ENCODE results near the gene PFDN2. TPM values are rescaled to one million over a fixed set of nuclear protein-coding genes. Genes with fewer than 3 reads are reported as not detected.

The PFDN2 gene
- total and polyA plus RNA-seq, 2 experiments from 2014 or later: 45.6 to 352 TPM

DNA sequence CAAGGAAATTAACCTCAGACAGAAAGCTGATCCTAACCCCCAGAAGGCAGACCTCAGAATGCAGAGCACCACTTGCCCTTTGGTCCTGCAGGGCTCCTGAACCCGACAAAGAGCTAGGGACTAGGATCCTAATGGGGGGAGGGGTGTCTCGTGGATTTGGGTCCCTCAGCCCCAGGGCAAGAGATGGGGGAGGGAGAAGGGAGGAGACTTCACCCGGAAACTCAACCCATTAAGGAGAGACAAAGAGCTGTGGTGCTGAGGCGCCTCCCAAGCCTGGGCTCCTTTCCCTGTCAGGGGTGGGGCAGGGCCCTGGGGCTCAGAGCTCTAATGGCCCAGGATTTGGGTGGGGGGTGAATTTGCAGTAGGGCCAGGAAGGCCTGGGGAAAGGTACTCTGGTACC is 31.4 kb downstream of the PFDN2 start:
- H3K4me1 ChIP-seq (ENCODE audit: insufficient read depth): peaks cover 7% of the 10 kb centered on the region
- DNase-seq (ENCODE audit: low spot score) (peak; percentile 17), ATAC-seq (no peak; the same call in 2 of the 3 replicates)
- no peaks in the 10 kb centered on the region for H4K20me1 ChIP-seq (replicated peaks; ENCODE audit: insufficient read depth)
- no peaks in the 10 kb centered on the region for H3K79me2 ChIP-seq (replicated peaks; ENCODE audit: insufficient read depth)
- H3K4me1 Mint-ChIP-seq: peaks cover 20% of the 10 kb centered on the region
- H2AFZ ChIP-seq: 0 out of 2 replicates have a peak overlapping the region, but pooled peaks have one; percentile 14
- H3K4me3 ChIP-seq: no peak overlapping the region
- no peaks in the 10 kb centered on the region for H3F3A ChIP-seq (replicated peaks; ENCODE audit: low read depth)
- 0 out of 2 replicates have a peak overlapping the region, but pooled peaks have one; percentile 38 for H3K4me2 ChIP-seq
- no peaks in the 10 kb centered on the region for H3K36me3 ChIP-seq (ENCODE audit: insufficient read depth)
- no peaks in the 10 kb centered on the region; the same call in 2 of the 3 replicates for H3K9me3 Mint-ChIP-seq
- no peak overlapping the region for H3K4me3 Mint-ChIP-seq
- TF ChIP-seq NANOG (IDR thresholded peaks at IDR 0.05; ENCODE audit: borderline replicate concordance) (no peak), CREB1 (CRISPR knock-in tag; IDR thresholded peaks at IDR 0.05; ENCODE audit: low read depth) (no peak), EZH2phosphoT487 (IDR thresholded peaks at IDR 0.05; ENCODE audit: unreplicated experiment) (no peak), EZH2 (IDR thresholded peaks at IDR 0.05; ENCODE audit: low read depth, unreplicated experiment) (no peak), JUNB (IDR thresholded peaks at IDR 0.05; ENCODE audit: unreplicated experiment) (no peak), ZNF114 (CRISPR knock-in tag; IDR thresholded peaks at IDR 0.05) (no peak), ZNF331 (CRISPR knock-in tag; IDR thresholded peaks at IDR 0.05; ENCODE audit: low read depth) (no peak), POLR2AphosphoS5 (IDR thresholded peaks at IDR 0.05; ENCODE audit: low read depth) (no peak), STAT1 (IDR thresholded peaks at IDR 0.05; ENCODE audit: unreplicated experiment) (no peak)
- TF ChIP-seq, protein P1, sequence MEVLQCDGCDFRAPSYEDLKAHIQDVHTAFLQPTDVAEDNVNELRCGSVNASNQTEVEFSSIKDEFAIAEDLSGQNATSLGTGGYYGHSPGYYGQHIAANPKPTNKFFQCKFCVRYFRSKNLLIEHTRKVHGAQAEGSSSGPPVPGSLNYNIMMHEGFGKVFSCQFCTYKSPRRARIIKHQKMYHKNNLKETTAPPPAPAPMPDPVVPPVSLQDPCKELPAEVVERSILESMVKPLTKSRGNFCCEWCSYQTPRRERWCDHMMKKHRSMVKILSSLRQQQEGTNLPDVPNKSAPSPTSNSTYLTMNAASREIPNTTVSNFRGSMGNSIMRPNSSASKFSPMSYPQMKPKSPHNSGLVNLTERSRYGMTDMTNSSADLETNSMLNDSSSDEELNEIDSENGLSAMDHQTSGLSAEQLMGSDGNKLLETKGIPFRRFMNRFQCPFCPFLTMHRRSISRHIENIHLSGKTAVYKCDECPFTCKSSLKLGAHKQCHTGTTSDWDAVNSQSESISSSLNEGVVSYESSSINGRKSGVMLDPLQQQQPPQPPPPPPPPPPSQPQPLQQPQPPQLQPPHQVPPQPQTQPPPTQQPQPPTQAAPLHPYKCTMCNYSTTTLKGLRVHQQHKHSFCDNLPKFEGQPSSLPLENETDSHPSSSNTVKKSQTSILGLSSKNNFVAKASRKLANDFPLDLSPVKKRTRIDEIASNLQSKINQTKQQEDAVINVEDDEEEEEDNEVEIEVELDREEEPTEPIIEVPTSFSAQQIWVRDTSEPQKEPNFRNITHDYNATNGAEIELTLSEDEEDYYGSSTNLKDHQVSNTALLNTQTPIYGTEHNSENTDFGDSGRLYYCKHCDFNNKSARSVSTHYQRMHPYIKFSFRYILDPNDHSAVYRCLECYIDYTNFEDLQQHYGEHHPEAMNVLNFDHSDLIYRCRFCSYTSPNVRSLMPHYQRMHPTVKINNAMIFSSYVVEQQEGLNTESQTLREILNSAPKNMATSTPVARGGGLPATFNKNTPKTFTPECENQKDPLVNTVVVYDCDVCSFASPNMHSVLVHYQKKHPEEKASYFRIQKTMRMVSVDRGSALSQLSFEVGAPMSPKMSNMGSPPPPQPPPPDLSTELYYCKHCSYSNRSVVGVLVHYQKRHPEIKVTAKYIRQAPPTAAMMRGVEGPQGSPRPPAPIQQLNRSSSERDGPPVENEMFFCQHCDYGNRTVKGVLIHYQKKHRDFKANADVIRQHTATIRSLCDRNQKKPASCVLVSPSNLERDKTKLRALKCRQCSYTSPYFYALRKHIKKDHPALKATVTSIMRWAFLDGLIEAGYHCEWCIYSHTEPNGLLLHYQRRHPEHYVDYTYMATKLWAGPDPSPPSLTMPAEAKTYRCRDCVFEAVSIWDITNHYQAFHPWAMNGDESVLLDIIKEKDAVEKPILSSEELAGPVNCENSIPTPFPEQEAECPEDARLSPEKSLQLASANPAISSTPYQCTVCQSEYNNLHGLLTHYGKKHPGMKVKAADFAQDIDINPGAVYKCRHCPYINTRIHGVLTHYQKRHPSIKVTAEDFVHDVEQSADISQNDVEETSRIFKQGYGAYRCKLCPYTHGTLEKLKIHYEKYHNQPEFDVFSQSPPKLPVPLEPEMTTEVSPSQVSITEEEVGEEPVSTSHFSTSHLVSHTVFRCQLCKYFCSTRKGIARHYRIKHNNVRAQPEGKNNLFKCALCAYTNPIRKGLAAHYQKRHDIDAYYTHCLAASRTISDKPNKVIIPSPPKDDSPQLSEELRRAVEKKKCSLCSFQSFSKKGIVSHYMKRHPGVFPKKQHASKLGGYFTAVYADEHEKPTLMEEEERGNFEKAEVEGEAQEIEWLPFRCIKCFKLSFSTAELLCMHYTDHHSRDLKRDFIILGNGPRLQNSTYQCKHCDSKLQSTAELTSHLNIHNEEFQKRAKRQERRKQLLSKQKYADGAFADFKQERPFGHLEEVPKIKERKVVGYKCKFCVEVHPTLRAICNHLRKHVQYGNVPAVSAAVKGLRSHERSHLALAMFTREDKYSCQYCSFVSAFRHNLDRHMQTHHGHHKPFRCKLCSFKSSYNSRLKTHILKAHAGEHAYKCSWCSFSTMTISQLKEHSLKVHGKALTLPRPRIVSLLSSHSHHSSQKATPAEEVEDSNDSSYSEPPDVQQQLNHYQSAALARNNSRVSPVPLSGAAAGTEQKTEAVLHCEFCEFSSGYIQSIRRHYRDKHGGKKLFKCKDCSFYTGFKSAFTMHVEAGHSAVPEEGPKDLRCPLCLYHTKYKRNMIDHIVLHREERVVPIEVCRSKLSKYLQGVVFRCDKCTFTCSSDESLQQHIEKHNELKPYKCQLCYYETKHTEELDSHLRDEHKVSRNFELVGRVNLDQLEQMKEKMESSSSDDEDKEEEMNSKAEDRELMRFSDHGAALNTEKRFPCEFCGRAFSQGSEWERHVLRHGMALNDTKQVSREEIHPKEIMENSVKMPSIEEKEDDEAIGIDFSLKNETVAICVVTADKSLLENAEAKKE (CRISPR knock-in tag; IDR thresholded peaks at IDR 0.05): no peak
- TF ChIP-seq, protein P2, sequence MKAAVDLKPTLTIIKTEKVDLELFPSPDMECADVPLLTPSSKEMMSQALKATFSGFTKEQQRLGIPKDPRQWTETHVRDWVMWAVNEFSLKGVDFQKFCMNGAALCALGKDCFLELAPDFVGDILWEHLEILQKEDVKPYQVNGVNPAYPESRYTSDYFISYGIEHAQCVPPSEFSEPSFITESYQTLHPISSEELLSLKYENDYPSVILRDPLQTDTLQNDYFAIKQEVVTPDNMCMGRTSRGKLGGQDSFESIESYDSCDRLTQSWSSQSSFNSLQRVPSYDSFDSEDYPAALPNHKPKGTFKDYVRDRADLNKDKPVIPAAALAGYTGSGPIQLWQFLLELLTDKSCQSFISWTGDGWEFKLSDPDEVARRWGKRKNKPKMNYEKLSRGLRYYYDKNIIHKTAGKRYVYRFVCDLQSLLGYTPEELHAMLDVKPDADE (IDR thresholded peaks at IDR 0.05): no peak
- TF ChIP-seq, protein P3, sequence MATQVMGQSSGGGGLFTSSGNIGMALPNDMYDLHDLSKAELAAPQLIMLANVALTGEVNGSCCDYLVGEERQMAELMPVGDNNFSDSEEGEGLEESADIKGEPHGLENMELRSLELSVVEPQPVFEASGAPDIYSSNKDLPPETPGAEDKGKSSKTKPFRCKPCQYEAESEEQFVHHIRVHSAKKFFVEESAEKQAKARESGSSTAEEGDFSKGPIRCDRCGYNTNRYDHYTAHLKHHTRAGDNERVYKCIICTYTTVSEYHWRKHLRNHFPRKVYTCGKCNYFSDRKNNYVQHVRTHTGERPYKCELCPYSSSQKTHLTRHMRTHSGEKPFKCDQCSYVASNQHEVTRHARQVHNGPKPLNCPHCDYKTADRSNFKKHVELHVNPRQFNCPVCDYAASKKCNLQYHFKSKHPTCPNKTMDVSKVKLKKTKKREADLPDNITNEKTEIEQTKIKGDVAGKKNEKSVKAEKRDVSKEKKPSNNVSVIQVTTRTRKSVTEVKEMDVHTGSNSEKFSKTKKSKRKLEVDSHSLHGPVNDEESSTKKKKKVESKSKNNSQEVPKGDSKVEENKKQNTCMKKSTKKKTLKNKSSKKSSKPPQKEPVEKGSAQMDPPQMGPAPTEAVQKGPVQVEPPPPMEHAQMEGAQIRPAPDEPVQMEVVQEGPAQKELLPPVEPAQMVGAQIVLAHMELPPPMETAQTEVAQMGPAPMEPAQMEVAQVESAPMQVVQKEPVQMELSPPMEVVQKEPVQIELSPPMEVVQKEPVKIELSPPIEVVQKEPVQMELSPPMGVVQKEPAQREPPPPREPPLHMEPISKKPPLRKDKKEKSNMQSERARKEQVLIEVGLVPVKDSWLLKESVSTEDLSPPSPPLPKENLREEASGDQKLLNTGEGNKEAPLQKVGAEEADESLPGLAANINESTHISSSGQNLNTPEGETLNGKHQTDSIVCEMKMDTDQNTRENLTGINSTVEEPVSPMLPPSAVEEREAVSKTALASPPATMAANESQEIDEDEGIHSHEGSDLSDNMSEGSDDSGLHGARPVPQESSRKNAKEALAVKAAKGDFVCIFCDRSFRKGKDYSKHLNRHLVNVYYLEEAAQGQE (IDR thresholded peaks at IDR 0.05; ENCODE audit: unreplicated experiment): no peak
- TF ChIP-seq, protein P4, sequence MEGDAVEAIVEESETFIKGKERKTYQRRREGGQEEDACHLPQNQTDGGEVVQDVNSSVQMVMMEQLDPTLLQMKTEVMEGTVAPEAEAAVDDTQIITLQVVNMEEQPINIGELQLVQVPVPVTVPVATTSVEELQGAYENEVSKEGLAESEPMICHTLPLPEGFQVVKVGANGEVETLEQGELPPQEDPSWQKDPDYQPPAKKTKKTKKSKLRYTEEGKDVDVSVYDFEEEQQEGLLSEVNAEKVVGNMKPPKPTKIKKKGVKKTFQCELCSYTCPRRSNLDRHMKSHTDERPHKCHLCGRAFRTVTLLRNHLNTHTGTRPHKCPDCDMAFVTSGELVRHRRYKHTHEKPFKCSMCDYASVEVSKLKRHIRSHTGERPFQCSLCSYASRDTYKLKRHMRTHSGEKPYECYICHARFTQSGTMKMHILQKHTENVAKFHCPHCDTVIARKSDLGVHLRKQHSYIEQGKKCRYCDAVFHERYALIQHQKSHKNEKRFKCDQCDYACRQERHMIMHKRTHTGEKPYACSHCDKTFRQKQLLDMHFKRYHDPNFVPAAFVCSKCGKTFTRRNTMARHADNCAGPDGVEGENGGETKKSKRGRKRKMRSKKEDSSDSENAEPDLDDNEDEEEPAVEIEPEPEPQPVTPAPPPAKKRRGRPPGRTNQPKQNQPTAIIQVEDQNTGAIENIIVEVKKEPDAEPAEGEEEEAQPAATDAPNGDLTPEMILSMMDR (conservative IDR thresholded peaks at IDR 0.05; ENCODE audit: low read depth in 2 of 2): no peak
- H3K27ac Mint-ChIP-seq: no peak overlapping the region
- peaks cover 5% of the 10 kb centered on the region; the same call in 1 of the 2 replicates for H3K9me2 ChIP-seq (ENCODE audit: insufficient read depth)
- H3K27me3 Mint-ChIP-seq (ENCODE audit: insufficient read depth, low read depth, poor library complexity): peaks cover 12% of the 10 kb centered on the region
- H3K27me3 ChIP-seq (ENCODE audit: insufficient read depth): no peaks in the 10 kb centered on the region
- no peaks in the 10 kb centered on the region; the same call in 2 of the 3 replicates for H3K36me3 Mint-ChIP-seq (ENCODE audit: low read depth)
- H3K27ac ChIP-seq (ENCODE audit: low read depth): no peak overlapping the region
